ENCODE measurements around the gene TNFRSF25.

DNA sequence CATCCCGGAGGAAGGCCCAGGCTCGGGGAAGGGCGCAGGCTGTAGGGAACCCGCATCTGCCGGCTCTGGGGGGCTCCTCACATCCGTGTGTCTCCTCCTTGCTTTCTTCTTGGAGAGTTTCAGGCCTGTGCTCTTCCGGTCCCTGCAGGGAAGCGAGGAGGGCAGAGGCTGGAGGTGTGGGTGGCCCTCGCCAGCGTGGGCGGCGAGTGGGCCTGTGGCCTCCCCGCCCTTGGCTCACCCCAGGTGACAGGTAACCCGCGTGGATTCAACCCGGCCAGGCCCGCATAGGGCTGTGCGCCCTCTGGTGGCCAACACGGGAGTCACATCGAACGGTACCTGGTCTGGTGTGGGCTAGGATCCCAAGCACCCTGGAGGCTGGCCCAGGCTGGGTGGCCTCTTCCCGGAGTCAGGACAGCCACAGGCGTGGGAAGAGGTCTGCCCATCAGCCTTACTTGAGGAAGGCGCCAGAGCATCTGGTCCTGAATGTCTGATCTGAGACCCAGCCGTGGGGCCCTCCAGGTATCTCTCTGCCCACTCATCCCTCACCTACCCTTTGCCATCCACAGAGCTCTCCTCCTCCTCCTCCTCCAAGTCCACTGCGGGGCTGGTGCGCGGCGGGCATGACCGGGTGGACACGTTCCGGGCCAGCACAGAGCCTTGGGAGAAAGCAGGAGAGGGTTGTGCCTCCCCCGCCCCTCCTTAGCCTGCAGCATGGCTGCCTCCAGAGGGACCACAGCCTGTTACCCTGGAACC lies 9.6 kb upstream of the TNFRSF25 start:
- TF ChIP-seq, protein P1, sequence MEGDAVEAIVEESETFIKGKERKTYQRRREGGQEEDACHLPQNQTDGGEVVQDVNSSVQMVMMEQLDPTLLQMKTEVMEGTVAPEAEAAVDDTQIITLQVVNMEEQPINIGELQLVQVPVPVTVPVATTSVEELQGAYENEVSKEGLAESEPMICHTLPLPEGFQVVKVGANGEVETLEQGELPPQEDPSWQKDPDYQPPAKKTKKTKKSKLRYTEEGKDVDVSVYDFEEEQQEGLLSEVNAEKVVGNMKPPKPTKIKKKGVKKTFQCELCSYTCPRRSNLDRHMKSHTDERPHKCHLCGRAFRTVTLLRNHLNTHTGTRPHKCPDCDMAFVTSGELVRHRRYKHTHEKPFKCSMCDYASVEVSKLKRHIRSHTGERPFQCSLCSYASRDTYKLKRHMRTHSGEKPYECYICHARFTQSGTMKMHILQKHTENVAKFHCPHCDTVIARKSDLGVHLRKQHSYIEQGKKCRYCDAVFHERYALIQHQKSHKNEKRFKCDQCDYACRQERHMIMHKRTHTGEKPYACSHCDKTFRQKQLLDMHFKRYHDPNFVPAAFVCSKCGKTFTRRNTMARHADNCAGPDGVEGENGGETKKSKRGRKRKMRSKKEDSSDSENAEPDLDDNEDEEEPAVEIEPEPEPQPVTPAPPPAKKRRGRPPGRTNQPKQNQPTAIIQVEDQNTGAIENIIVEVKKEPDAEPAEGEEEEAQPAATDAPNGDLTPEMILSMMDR (IDR thresholded peaks at IDR 0.05; ENCODE audit: borderline replicate concordance, extremely low read depth, low read length, poor library complexity, severe bottlenecking): peak; percentile 95
- TF ChIP-seq EZH2 (IDR thresholded peaks at IDR 0.05; ENCODE audit: borderline replicate concordance, low read depth, low read length, severe bottlenecking): no peak

All from DND-41 (cell line).